HUES48 (cell line): ENCODE measurements around the gene ERG.

Experiments
- H3K27ac ChIP-seq: one replicate; pipeline ENCODE4 v1.7.0; 2013; ENCODE audit warnings: low read depth, low read length, inconsistent platforms
- H3K27me3 ChIP-seq: 2 replicates; pipeline ENCODE4 v1.6.1; 2013; ENCODE audit warnings: mild to moderate bottlenecking, low read length; ENCODE audit not compliant: control insufficient read depth, insufficient read depth
- H3K36me3 ChIP-seq: 2 replicates; pipeline ENCODE4 v1.6.1; 2013; ENCODE audit warnings: low read length; ENCODE audit not compliant: control insufficient read depth, insufficient read depth
- H3K4me1 ChIP-seq: 2 replicates; pipeline ENCODE4 v1.6.1; 2013; ENCODE audit warnings: mild to moderate bottlenecking, low read length; ENCODE audit not compliant: control insufficient read depth, insufficient read depth
- H3K4me3 ChIP-seq: 2 replicates; pipeline ENCODE4 v1.5.1; 2013; ENCODE audit warnings: mild to moderate bottlenecking, low read depth, low read length
- H3K9ac ChIP-seq: 2 replicates; pipeline ENCODE4 v1.6.1; 2013; ENCODE audit warnings: mild to moderate bottlenecking, low read depth, low read length, moderate library complexity
- H3K9me3 ChIP-seq: 2 replicates; pipeline ENCODE4 v1.6.1; 2013; ENCODE audit warnings: low read length; ENCODE audit not compliant: control insufficient read depth, insufficient read depth

ERG gene

GRCh38 chr21:38351961-38352521 lies 146.2 kb downstream of the ERG start:
- Histone ChIP-seq H3K27me3 (peaks cover 12% of the 10 kb centered on the region), H3K9me3 (no peaks in the 10 kb centered on the region), H3K36me3 (no peaks in the 10 kb centered on the region), H3K4me3 (peak overlapping the region; percentile 19; the same call in 1 of the 2 replicates), H3K9ac (peak overlapping the region; percentile 25; the same call in 1 of the 2 replicates), H3K27ac (peak overlapping the region; percentile 83), H3K4me1 (peaks cover 25% of the 10 kb centered on the region)

- H3K4me3 ChIP-seq = no peak overlapping the region
- no peak overlapping the region for H3K9ac ChIP-seq
- H3K27ac ChIP-seq = peak overlapping the region; percentile 83
- no peaks in the 10 kb centered on the region for H3K9me3 ChIP-seq
- no peaks in the 10 kb centered on the region for H3K36me3 ChIP-seq
- H3K4me1 ChIP-seq = peaks cover 19% of the 10 kb centered on the region
- H3K27me3 ChIP-seq = peaks cover 12% of the 10 kb centered on the region
Observed at GRCh38 chr21:38351176-38351959, 146.9 kb downstream of the ERG start.

- Histone ChIP-seq H3K4me1 (peaks cover 16% of the 10 kb centered on the region), H3K4me3 (no peak overlapping the region), H3K27me3 (peaks cover 12% of the 10 kb centered on the region), H3K36me3 (no peaks in the 10 kb centered on the region), H3K9ac (no peak overlapping the region), H3K9me3 (no peaks in the 10 kb centered on the region), H3K27ac (no peak overlapping the region)
Observed at GRCh38 chr21:38350684-38351083, 147.6 kb downstream of the ERG start.

GRCh38 chr21:38349977-38350376 lies 148.3 kb downstream of the ERG start:
- H3K27ac ChIP-seq = no peak overlapping the region
- no peak overlapping the region for H3K9ac ChIP-seq
- H3K36me3 ChIP-seq = no peaks in the 10 kb centered on the region
- no peaks in the 10 kb centered on the region for H3K9me3 ChIP-seq
- H3K4me1 ChIP-seq = peaks cover 16% of the 10 kb centered on the region
- no peak overlapping the region for H3K4me3 ChIP-seq
- H3K27me3 ChIP-seq = peaks cover 12% of the 10 kb centered on the region

GRCh38 chr21:38349111-38349746 lies 149.0 kb downstream of the ERG start:
- Histone ChIP-seq H3K27ac (no peak overlapping the region), H3K4me3 (no peak overlapping the region), H3K9ac (no peak overlapping the region), H3K27me3 (peaks cover 12% of the 10 kb centered on the region; the same call in 1 of the 2 replicates), H3K4me1 (peaks cover 16% of the 10 kb centered on the region), H3K36me3 (no peaks in the 10 kb centered on the region), H3K9me3 (no peaks in the 10 kb centered on the region)

GRCh38 chr21:38346286-38346685 lies 152.0 kb downstream of the ERG start:
- H3K27ac ChIP-seq = no peak overlapping the region
- peaks cover 1% of the 10 kb centered on the region; the same call in 1 of the 2 replicates for H3K4me1 ChIP-seq
- no peak overlapping the region for H3K9ac ChIP-seq
- peaks cover 1% of the 10 kb centered on the region; the same call in 1 of the 2 replicates for H3K27me3 ChIP-seq
- H3K36me3 ChIP-seq = no peaks in the 10 kb centered on the region
- no peaks in the 10 kb centered on the region for H3K9me3 ChIP-seq
- no peak overlapping the region for H3K4me3 ChIP-seq

GRCh38 chr21:38343691-38344090 lies 154.6 kb downstream of the ERG start:
- H3K27ac ChIP-seq = no peak overlapping the region

GRCh38 chr21:38342739-38343138 lies 155.5 kb downstream of the ERG start:
- Histone ChIP-seq H3K4me3 (no peak overlapping the region), H3K4me1 (no peaks in the 10 kb centered on the region), H3K9me3 (no peaks in the 10 kb centered on the region), H3K27ac (no peak overlapping the region), H3K27me3 (no peaks in the 10 kb centered on the region), H3K36me3 (no peaks in the 10 kb centered on the region), H3K9ac (no peak overlapping the region)

More at GRCh38 chr21:38343691-38344090, 154.6 kb downstream of the ERG start:
- H3K27me3 ChIP-seq = no peaks in the 10 kb centered on the region
- no peak overlapping the region for H3K4me3 ChIP-seq
- no peak overlapping the region for H3K9ac ChIP-seq
- no peaks in the 10 kb centered on the region for H3K9me3 ChIP-seq
- no peaks in the 10 kb centered on the region for H3K4me1 ChIP-seq
- H3K36me3 ChIP-seq = no peaks in the 10 kb centered on the region

- Histone ChIP-seq H3K9me3 (no peaks in the 10 kb centered on the region), H3K27me3 (no peaks in the 10 kb centered on the region), H3K27ac (no peak overlapping the region), H3K4me1 (no peaks in the 10 kb centered on the region), H3K4me3 (no peak overlapping the region), H3K36me3 (no peaks in the 10 kb centered on the region), H3K9ac (no peak overlapping the region)
Observed at GRCh38 chr21:38341546-38342012, 156.7 kb downstream of the ERG start.

GRCh38 chr21:38340131-38340530 lies 158.1 kb downstream of the ERG start:
- Histone ChIP-seq H3K9me3 (no peaks in the 10 kb centered on the region), H3K27ac (no peak overlapping the region), H3K9ac (no peak overlapping the region), H3K27me3 (no peaks in the 10 kb centered on the region), H3K4me1 (no peaks in the 10 kb centered on the region), H3K36me3 (no peaks in the 10 kb centered on the region), H3K4me3 (no peak overlapping the region)

GRCh38 chr21:38337793-38338192 lies 160.5 kb downstream of the ERG start:
- H3K27ac ChIP-seq = no peak overlapping the region
- no peaks in the 10 kb centered on the region for H3K27me3 ChIP-seq
- no peaks in the 10 kb centered on the region for H3K36me3 ChIP-seq
- no peak overlapping the region for H3K9ac ChIP-seq
- no peak overlapping the region for H3K4me3 ChIP-seq
- H3K4me1 ChIP-seq = no peaks in the 10 kb centered on the region
- H3K9me3 ChIP-seq = no peaks in the 10 kb centered on the region
